GM12872 (cell line): ENCODE results near the gene AVEN.

Experiments
- TF ChIP-seq, protein P1 (sequence below): IDR thresholded peaks from 3 replicates; pipeline ENCODE4 v1.5.1; 2011; ENCODE audit warnings: low read depth, mild to moderate bottlenecking, low read length, moderate library complexity; ENCODE audit not compliant: insufficient read depth

The AVEN gene

GRCh38 chr15:34038023-34038870 lies 757 bp downstream of the AVEN start:
- TF ChIP-seq, protein P1, sequence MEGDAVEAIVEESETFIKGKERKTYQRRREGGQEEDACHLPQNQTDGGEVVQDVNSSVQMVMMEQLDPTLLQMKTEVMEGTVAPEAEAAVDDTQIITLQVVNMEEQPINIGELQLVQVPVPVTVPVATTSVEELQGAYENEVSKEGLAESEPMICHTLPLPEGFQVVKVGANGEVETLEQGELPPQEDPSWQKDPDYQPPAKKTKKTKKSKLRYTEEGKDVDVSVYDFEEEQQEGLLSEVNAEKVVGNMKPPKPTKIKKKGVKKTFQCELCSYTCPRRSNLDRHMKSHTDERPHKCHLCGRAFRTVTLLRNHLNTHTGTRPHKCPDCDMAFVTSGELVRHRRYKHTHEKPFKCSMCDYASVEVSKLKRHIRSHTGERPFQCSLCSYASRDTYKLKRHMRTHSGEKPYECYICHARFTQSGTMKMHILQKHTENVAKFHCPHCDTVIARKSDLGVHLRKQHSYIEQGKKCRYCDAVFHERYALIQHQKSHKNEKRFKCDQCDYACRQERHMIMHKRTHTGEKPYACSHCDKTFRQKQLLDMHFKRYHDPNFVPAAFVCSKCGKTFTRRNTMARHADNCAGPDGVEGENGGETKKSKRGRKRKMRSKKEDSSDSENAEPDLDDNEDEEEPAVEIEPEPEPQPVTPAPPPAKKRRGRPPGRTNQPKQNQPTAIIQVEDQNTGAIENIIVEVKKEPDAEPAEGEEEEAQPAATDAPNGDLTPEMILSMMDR, result no peak

- TF ChIP-seq, protein P1, result no peak
Measured at GRCh38 chr15:34031987-34032760, 6.8 kb downstream of the AVEN start.

DNA sequence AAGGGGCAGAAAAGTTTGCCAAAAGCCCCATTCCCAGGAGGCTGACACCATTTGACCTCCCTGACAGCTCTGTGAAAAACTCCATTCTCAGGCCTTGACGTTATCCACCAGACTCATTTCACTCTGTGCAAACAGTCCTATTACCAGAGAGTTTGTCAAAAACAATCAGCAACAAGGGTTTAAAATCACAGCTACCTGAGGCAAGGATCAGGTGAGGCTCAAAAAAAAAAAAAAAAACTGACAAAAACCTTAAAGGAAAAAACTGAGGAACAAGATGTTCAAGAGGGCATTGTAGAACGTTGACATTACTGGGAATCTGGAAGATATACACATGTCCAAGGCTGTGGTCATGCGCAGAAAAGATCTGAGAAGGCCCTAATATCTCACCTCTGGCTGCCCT lies 11.4 kb downstream of the AVEN start:
- TF ChIP-seq, protein P1, result no peak

DNA sequence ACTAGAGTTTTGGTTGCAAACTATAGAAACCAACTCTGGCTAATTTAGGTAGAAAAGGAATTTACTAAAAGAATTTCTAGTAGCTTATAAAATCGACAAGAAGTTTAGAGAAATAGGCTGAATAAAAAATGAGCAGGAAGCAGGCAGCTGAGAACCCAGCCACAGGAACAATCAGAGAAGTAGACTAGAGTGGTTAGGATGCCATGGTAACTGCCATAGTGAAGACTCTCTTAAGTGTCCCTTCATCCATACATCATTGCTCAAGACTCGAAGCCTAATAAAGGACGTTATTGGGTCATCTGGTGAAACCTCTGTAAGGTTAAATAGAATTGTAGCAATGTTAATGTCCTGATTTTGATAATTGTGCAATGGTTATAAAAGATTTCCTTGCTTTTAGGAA lies 13.8 kb downstream of the AVEN start:
- TF ChIP-seq, protein P1, result no peak

DNA sequence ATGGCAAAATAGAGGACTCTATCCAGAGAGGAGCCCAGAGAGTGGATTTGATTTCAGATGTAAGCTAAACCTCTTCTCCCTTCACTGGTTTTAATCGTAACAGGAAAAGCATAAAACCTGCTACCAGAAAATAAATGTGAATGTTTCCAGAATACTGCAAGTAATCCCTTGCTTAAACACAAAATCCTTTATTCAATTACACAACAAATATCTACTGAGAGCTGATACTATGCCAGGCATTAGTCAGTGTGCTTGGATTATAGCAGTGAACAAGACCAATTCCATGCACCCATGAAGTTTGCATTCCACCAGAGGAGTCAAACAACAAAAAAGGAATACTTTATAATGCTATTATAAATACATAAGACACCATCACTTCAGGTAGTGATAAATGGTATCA lies 15.1 kb downstream of the AVEN start:
- TF ChIP-seq, protein P1, result no peak

DNA sequence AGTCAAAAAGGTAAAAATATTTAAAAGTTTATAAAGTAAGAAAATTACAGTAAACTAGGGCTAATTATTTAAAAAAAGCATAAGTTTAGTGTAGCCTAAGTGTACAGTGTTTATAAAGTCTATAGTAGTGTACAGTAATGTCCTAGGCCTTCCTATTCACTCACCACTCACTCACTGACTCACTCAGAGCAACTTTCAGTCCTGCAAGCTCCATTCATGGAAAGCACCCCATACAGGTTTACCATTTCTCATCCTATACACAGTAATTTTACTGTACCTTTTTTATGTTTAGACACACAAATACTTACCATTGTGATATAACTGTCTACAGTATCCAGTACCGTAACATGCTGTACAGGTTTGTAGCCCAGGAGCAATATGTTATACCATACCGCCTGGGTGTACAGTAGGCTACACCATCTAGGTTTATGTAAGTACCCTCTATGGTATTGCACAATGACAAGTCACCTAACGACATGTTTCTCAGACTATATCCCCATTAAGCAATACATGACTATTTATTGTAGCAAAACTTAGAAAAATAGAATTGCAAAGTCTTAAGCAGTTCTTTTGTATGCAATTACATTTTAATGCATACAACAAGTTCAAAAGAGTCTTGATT lies 19.5 kb downstream of the AVEN start:
- TF ChIP-seq, protein P1, result no peak

GRCh38 chr15:34018021-34018645 lies 20.9 kb downstream of the AVEN start:
- TF ChIP-seq, protein P1, result no peak
